PC-9 (cell line): Measurements from ENCODE around the gene NMD3. TPM values are rescaled to one million over a fixed set of nuclear protein-coding genes. Genes with fewer than 3 reads are reported as not detected.

Experiments used
- BruUV-seq: library from RNA; stranded (reverse); fragments of 400-500 nt; replicated peaks from 2 replicates; lab custom pipeline; 2021; lab: Mats Ljungman, UMichigan
- CTCF ChIA-PET: fragments of 300-600 bp; sonication (Branson Sonifier 250); formaldehyde crosslinking; loops from one replicate; lab custom pipeline; 2022; ENCODE audit warnings: antibody characterized with exemption; lab: Charles Lee
- POLR2A ChIA-PET: fragments of 300-600 bp; sonication (Branson Sonifier 250); formaldehyde crosslinking; loops from one replicate; lab custom pipeline; 2022; ENCODE audit warnings: antibody characterized with exemption; ENCODE audit not compliant: unreplicated experiment; lab: Charles Lee
- DNase-seq, 2 experiments: peaks; one replicate each; pipeline versions ENCODE4 v3.0.0 to v3.0.0-alpha.2; 2015 to 2022; ENCODE audit warnings: mixed read lengths in 1 of 2
- H2AFZ ChIP-seq: fragments of 200-600 bp; sonication (generic); 2 replicates; pipeline ENCODE4 v1.8.1; 2017; ENCODE audit warnings: antibody characterized with exemption
- H3F3A ChIP-seq: fragments of 200-600 bp; sonication (generic); 2 replicates; pipeline ENCODE4 v1.8.1; 2017; ENCODE audit warnings: antibody characterized with exemption, mild to moderate bottlenecking, low read depth; ENCODE audit not compliant: insufficient read depth
- H3K27ac ChIP-seq: fragments of 200-600 bp; sonication (generic); 2 replicates; pipeline ENCODE4 v1.6.1; 2016; ENCODE audit warnings: mixed run types
- H3K27me3 ChIP-seq: fragments of 200-600 bp; sonication (generic); 2 replicates; pipeline ENCODE4 v1.6.1; 2016; ENCODE audit warnings: low read depth, mixed run types; ENCODE audit not compliant: insufficient read depth
- H3K36me3 ChIP-seq: fragments of 200-600 bp; sonication (generic); 2 replicates; pipeline ENCODE4 v1.6.1; 2016; ENCODE audit warnings: low read depth, mixed run types
- H3K4me1 ChIP-seq: fragments of 200-600 bp; sonication (generic); replicated peaks from 2 replicates; pipeline ENCODE4 v1.6.1; 2016; ENCODE audit warnings: mixed run types; ENCODE audit not compliant: insufficient read depth
- H3K4me2 ChIP-seq: fragments of 200-600 bp; sonication (generic); 2 replicates; pipeline ENCODE4 v1.6.1; 2017; ENCODE audit warnings: mixed run types
- H3K4me3 ChIP-seq: fragments of 200-600 bp; sonication (generic); 2 replicates; pipeline ENCODE4 v1.6.1; 2016; ENCODE audit warnings: mixed run types
- H3K79me2 ChIP-seq: fragments of 200-600 bp; sonication (generic); 2 replicates; pipeline ENCODE4 v1.6.1; 2017; ENCODE audit warnings: low read depth, mixed run types
- H3K9me2 ChIP-seq: fragments of 200-600 bp; sonication (generic); 2 replicates; pipeline ENCODE4 v1.8.1; 2017; ENCODE audit warnings: mild to moderate bottlenecking; ENCODE audit not compliant: insufficient read depth
- H3K9me3 ChIP-seq: fragments of 200-600 bp; sonication (generic); 2 replicates; pipeline ENCODE4 v1.8.1; 2016; ENCODE audit warnings: low read depth; ENCODE audit not compliant: insufficient read depth
- H4K20me1 ChIP-seq: fragments of 200-600 bp; sonication (generic); 2 replicates; pipeline ENCODE4 v1.8.1; 2017; ENCODE audit not compliant: insufficient read depth
- CTCF ChIP-seq: fragments of 200-600 bp; sonication (generic); conservative IDR thresholded peaks from 2 replicates; pipeline ENCODE4 v1.6.1; 2017; ENCODE audit warnings: mixed run types, antibody characterized with exemption, mild to moderate bottlenecking, moderate library complexity
- EZH2 ChIP-seq: fragments of 200-600 bp; sonication (generic); IDR thresholded peaks from 2 replicates; pipeline ENCODE4 v1.8.0; 2017; ENCODE audit warnings: antibody characterized with exemption, low read depth
- intact Hi-C: fragments of 100-400 bp; cut with micrococcal nuclease; formaldehyde crosslinking; loops from one replicate; pipeline ENCODE4 v1.10.0; 2022; ENCODE audit not compliant: unreplicated experiment
- total RNA-seq: library from RNA; stranded (reverse); gene quantifications from 2 replicates; pipeline ENCODE4 v1.2.3, GENCODE V29; 2021

Gene NMD3
- total RNA-seq, 1 experiment from 2014 or later: 56.5 TPM

GRCh38 chr3:161213644-161214043, 7.5 kb upstream of the NMD3 start:
- intact Hi-C loops: no loop called here
- Histone ChIP-seq H3K36me3 (no peaks in the 10 kb centered on the region), H3K79me2 (no peaks in the 10 kb centered on the region), H3F3A (no peaks in the 10 kb centered on the region), H2AFZ (peak overlapping the region; percentile 19; the same call in 1 of the 2 replicates), H3K4me1 (no peaks in the 10 kb centered on the region), H3K27me3 (no peaks in the 10 kb centered on the region), H3K4me3 (no peak overlapping the region), H3K27ac (no peak overlapping the region), H3K4me2 (no peak overlapping the region), H3K9me3 (no peaks in the 10 kb centered on the region), H4K20me1 (no peaks in the 10 kb centered on the region), H3K9me2 (no peaks in the 10 kb centered on the region)
- ChIA-PET POLR2A (no interaction called here), CTCF (no interaction called here)
- DNase-seq: no peak
- no TSS peak for BruUV-seq
- TF ChIP-seq CTCF: no peak
- no peak for TF ChIP-seq EZH2

GRCh38 chr3:161215185-161215584, 5.9 kb upstream of the NMD3 start:
- intact Hi-C loops: no loop called here
- Histone ChIP-seq H3K27me3 (no peaks in the 10 kb centered on the region), H3K79me2 (no peaks in the 10 kb centered on the region), H3F3A (no peaks in the 10 kb centered on the region), H3K4me1 (peaks cover under 1% of the 10 kb centered on the region; the same call in 1 of the 2 replicates), H2AFZ (no peak overlapping the region), H3K4me3 (no peak overlapping the region), H3K27ac (no peak overlapping the region), H3K4me2 (no peak overlapping the region), H3K9me2 (no peaks in the 10 kb centered on the region), H4K20me1 (no peaks in the 10 kb centered on the region), H3K9me3 (no peaks in the 10 kb centered on the region), H3K36me3 (no peaks in the 10 kb centered on the region)
- POLR2A ChIA-PET: no interaction called here
- CTCF ChIA-PET: no interaction called here
- DNase-seq: no peak
- TF ChIP-seq EZH2 (no peak), CTCF (no peak)
- BruUV-seq: no TSS peak

GRCh38 chr3:161217496-161217895, 3.6 kb upstream of the NMD3 start:
- Histone ChIP-seq H3K9me3 (no peaks in the 10 kb centered on the region), H2AFZ (peak overlapping the region; percentile 28; the same call in 1 of the 2 replicates), H3K27me3 (no peaks in the 10 kb centered on the region), H3K9me2 (no peaks in the 10 kb centered on the region), H3K4me2 (no peak overlapping the region), H3K4me1 (peaks cover 9% of the 10 kb centered on the region), H3F3A (no peaks in the 10 kb centered on the region), H3K79me2 (peaks cover 14% of the 10 kb centered on the region), H3K4me3 (no peak overlapping the region), H4K20me1 (no peaks in the 10 kb centered on the region), H3K36me3 (0 out of 2 replicates have a peak, but pooled peaks cover under 1% of the 10 kb centered on the region), H3K27ac (no peak overlapping the region)
- intact Hi-C loops: no loop called here
- ChIA-PET CTCF (interaction anchor here (0.5 kb wide), 1 partner anchor 1972 kb away, joined by 4 read pairs; no protein-coding TSS in a partner anchor), POLR2A (no interaction called here)
- no peak for DNase-seq
- TF ChIP-seq CTCF (no peak), EZH2 (no peak)
- BruUV-seq: no TSS peak
